Thymus (tissue), 11 donors: ENCODE data around the gene MAGI1. TPM values are rescaled to one million over a fixed set of nuclear protein-coding genes. Genes with fewer than 3 reads are reported as not detected.

Experiments used
- DNase-seq, 9 donors: peaks; one replicate each; pipeline ENCODE4 v3.0.0-alpha.2; 2013; ENCODE audit warnings: low spot score in 9 of 9, low read depth in 6 of 9, missing footprints in 1 of 9
- H3K27ac ChIP-seq, 2 donors: one replicate each; pipeline ENCODE4 v1.5.1; 2013; ENCODE audit warnings: control low read depth in 1 of 2, low read depth in 1 of 2, low read length in 1 of 2, mild to moderate bottlenecking in 1 of 2, moderate library complexity in 1 of 2
- H3K27me3 ChIP-seq, 2 donors: one replicate each; pipeline ENCODE4 v1.5.1; 2013; ENCODE audit warnings: low read length in 1 of 2; ENCODE audit not compliant: control insufficient read depth in 2 of 2, insufficient read depth in 1 of 2
- H3K36me3 ChIP-seq, 2 donors: one replicate each; pipeline ENCODE4 v1.5.1; 2013; ENCODE audit warnings: low read length in 1 of 2, mild to moderate bottlenecking in 1 of 2, moderate library complexity in 1 of 2; ENCODE audit not compliant: control insufficient read depth in 2 of 2, insufficient read depth in 2 of 2
- H3K4me1 ChIP-seq, 2 donors: one replicate each; pipeline ENCODE4 v1.5.1; 2013; ENCODE audit warnings: low read length in 2 of 2; ENCODE audit not compliant: control insufficient read depth in 2 of 2, insufficient read depth in 2 of 2
- H3K4me3 ChIP-seq, 2 donors: one replicate each; pipeline ENCODE4 v1.5.1; 2013; ENCODE audit warnings: low read length in 2 of 2, control low read depth in 1 of 2, mild to moderate bottlenecking in 1 of 2
- H3K9me3 ChIP-seq, 2 donors: one replicate each; pipeline ENCODE4 v1.5.1; 2013; ENCODE audit warnings: low read length in 1 of 2, mild to moderate bottlenecking in 1 of 2; ENCODE audit not compliant: control insufficient read depth in 2 of 2, insufficient read depth in 1 of 2
- WGBS: extraction: QIAGEN DNeasy Blood & Tissue Kit; methylation state at CpG from one replicate; pipeline ENCODE4 v1.1.7; 2013; 5-methylcytosine and 5-hydroxymethylcytosine counted together
- polyA plus RNA-seq: library from polyadenylated mRNA; stranded (reverse); fragments of 200-250 nt; gene quantifications from one replicate; pipeline ENCODE4 v1.2.3, GENCODE V29; 2013
- total RNA-seq: library from RNA; stranded (reverse); fragments of 120-200 nt; gene quantifications from one replicate; pipeline ENCODE4 v1.2.4, GENCODE V29; 2013
- donor health status: healthy.

Gene MAGI1
- total and polyA plus RNA-seq, 2 donors: 5.1 to 6.1 TPM

- Histone ChIP-seq H3K27ac (no peak overlapping the region), H3K4me1 (no peaks in the 10 kb centered on the region), H3K36me3 (no peaks in the 10 kb centered on the region), H3K9me3 (no peaks in the 10 kb centered on the region), H3K27me3 (no peaks in the 10 kb centered on the region), H3K4me3 (no peak overlapping the region)
- WGBS: 40% methylated on average over 3 of the region's 3 CpGs
- DNase-seq: no peak
Observed at GRCh38 chr3:65961733-65962132, 77.0 kb downstream of the MAGI1 start.

GRCh38 chr3:65961128-65961527 lies 77.6 kb downstream of the MAGI1 start:
- Histone ChIP-seq H3K27me3 (no peaks in the 10 kb centered on the region), H3K9me3 (no peaks in the 10 kb centered on the region), H3K27ac (no peak overlapping the region), H3K36me3 (no peaks in the 10 kb centered on the region), H3K4me1 (no peaks in the 10 kb centered on the region), H3K4me3 (no peak overlapping the region)
- DNase-seq: no peak
- 94% methylated on average over 2 of the region's 2 CpGs for WGBS

GRCh38 chr3:65960087-65960486 lies 78.6 kb downstream of the MAGI1 start:
- Histone ChIP-seq H3K4me1 (no peaks in the 10 kb centered on the region), H3K36me3 (no peaks in the 10 kb centered on the region), H3K27ac (no peak overlapping the region), H3K27me3 (no peaks in the 10 kb centered on the region), H3K9me3 (no peaks in the 10 kb centered on the region), H3K4me3 (no peak overlapping the region)
- WGBS: 78% methylated on average over 6 of the region's 6 CpGs
- DNase-seq: no peak

- Histone ChIP-seq H3K27me3 (no peaks in the 10 kb centered on the region), H3K27ac (no peak overlapping the region), H3K4me1 (no peaks in the 10 kb centered on the region), H3K36me3 (no peaks in the 10 kb centered on the region), H3K4me3 (no peak overlapping the region), H3K9me3 (no peaks in the 10 kb centered on the region)
- 94% methylated on average over 2 of the region's 2 CpGs for WGBS
- no peak for DNase-seq
Observed at GRCh38 chr3:65958216-65958615, 80.5 kb downstream of the MAGI1 start.

- no peaks in the 10 kb centered on the region for H3K9me3 ChIP-seq
- H3K27me3 ChIP-seq: no peaks in the 10 kb centered on the region
- H3K4me1 ChIP-seq: no peaks in the 10 kb centered on the region
- H3K4me3 ChIP-seq: no peak overlapping the region
- no peak for DNase-seq
- WGBS: 95% methylated on average over 10 of the region's 10 CpGs
- no peak overlapping the region for H3K27ac ChIP-seq
- no peaks in the 10 kb centered on the region for H3K36me3 ChIP-seq
Observed at GRCh38 chr3:65955792-65956477, 82.8 kb downstream of the MAGI1 start.

- 81% methylated on average over 16 of the region's 16 CpGs for WGBS
- H3K27me3 ChIP-seq: no peaks in the 10 kb centered on the region
- H3K27ac ChIP-seq: no peak overlapping the region
- no peaks in the 10 kb centered on the region for H3K36me3 ChIP-seq
- no peaks in the 10 kb centered on the region for H3K4me1 ChIP-seq
- H3K9me3 ChIP-seq: no peaks in the 10 kb centered on the region
- H3K4me3 ChIP-seq: no peak overlapping the region
- no peak for DNase-seq
Observed at GRCh38 chr3:65953881-65954733, 84.6 kb downstream of the MAGI1 start.

GRCh38 chr3:65953301-65953812 lies 85.4 kb downstream of the MAGI1 start:
- no peaks in the 10 kb centered on the region for H3K27me3 ChIP-seq
- no peaks in the 10 kb centered on the region for H3K4me1 ChIP-seq
- WGBS: 94% methylated on average over 5 of the region's 5 CpGs
- H3K9me3 ChIP-seq: no peaks in the 10 kb centered on the region
- no peak overlapping the region for H3K27ac ChIP-seq
- no peak for DNase-seq
- H3K4me3 ChIP-seq: no peak overlapping the region
- H3K36me3 ChIP-seq: no peaks in the 10 kb centered on the region

- Histone ChIP-seq H3K27me3 (no peaks in the 10 kb centered on the region), H3K4me3 (no peak overlapping the region), H3K9me3 (no peaks in the 10 kb centered on the region), H3K36me3 (no peaks in the 10 kb centered on the region), H3K27ac (no peak overlapping the region), H3K4me1 (no peaks in the 10 kb centered on the region)
- WGBS: 93% methylated on average over 1 of the region's 1 CpG
- no peak for DNase-seq
Observed at GRCh38 chr3:65952842-65953241, 85.9 kb downstream of the MAGI1 start.

- Histone ChIP-seq H3K27me3 (no peaks in the 10 kb centered on the region), H3K27ac (no peak overlapping the region), H3K9me3 (no peaks in the 10 kb centered on the region), H3K4me3 (no peak overlapping the region), H3K36me3 (no peaks in the 10 kb centered on the region), H3K4me1 (no peaks in the 10 kb centered on the region)
- DNase-seq: no peak
- 61% methylated on average over 4 of the region's 4 CpGs for WGBS
Observed at GRCh38 chr3:65951836-65952505, 86.7 kb downstream of the MAGI1 start.
